Mesendoderm (in vitro differentiated cells): Measurements from ENCODE around the gene UBB.

ENCODE experiments used
- DNase-seq: peaks from one replicate; pipeline ENCODE4 v3.0.0; 2013
- H2AK5ac ChIP-seq: 2 replicates; pipeline ENCODE4 v1.6.1; 2013; ENCODE audit warnings: low read length, inconsistent platforms
- H2BK120ac ChIP-seq: 2 replicates; pipeline ENCODE4 v1.6.1; 2013; ENCODE audit warnings: low read depth, mild to moderate bottlenecking, low read length, moderate library complexity, mixed read lengths
- H2BK15ac ChIP-seq: replicated peaks from 2 replicates; pipeline ENCODE4 v1.6.1; 2013; ENCODE audit warnings: low read depth, mild to moderate bottlenecking, moderate library complexity
- H2BK5ac ChIP-seq: 2 replicates; pipeline ENCODE4 v1.6.1; 2013; ENCODE audit warnings: low read length, inconsistent platforms
- H3K18ac ChIP-seq: 2 replicates; pipeline ENCODE4 v1.6.1; 2013; ENCODE audit warnings: mild to moderate bottlenecking, low read length, mixed read lengths
- H3K23ac ChIP-seq: one replicate; pipeline ENCODE4 v1.6.1; 2013; ENCODE audit warnings: low read length
- H3K27ac ChIP-seq: 2 replicates; pipeline ENCODE4 v1.5.1; 2013; ENCODE audit warnings: low read depth, mild to moderate bottlenecking, inconsistent platforms, low read length, moderate library complexity
- H3K27me3 ChIP-seq: 2 replicates; pipeline ENCODE4 v1.6.1; 2013; ENCODE audit warnings: low read length, control low read depth, mild to moderate bottlenecking, inconsistent platforms; ENCODE audit not compliant: insufficient read depth, poor library complexity
- H3K36me3 ChIP-seq: 2 replicates; pipeline ENCODE4 v1.6.1; 2013; ENCODE audit warnings: low read length, inconsistent platforms; ENCODE audit not compliant: control insufficient read depth, insufficient read depth
- H3K4ac ChIP-seq: one replicate; pipeline ENCODE4 v1.6.1; 2013; ENCODE audit warnings: low read depth, mild to moderate bottlenecking, low read length, moderate library complexity
- H3K4me1 ChIP-seq: 2 replicates; pipeline ENCODE4 v1.6.1; 2013; ENCODE audit warnings: low read depth, low read length, inconsistent platforms; ENCODE audit not compliant: control insufficient read depth
- H3K4me2 ChIP-seq: 2 replicates; pipeline ENCODE4 v1.6.1; 2013; ENCODE audit warnings: low read length
- H3K4me3 ChIP-seq: 2 replicates; pipeline ENCODE4 v1.5.1; 2013; ENCODE audit warnings: mild to moderate bottlenecking, low read length
- H3K56ac ChIP-seq: one replicate; pipeline ENCODE4 v1.6.1; 2013; ENCODE audit warnings: low read length
- H3K79me1 ChIP-seq: 2 replicates; pipeline ENCODE4 v1.6.1; 2013; ENCODE audit warnings: low read length, inconsistent platforms
- H3K79me2 ChIP-seq: 2 replicates; pipeline ENCODE4 v1.6.1; 2013; ENCODE audit warnings: mild to moderate bottlenecking, low read length; ENCODE audit not compliant: control insufficient read depth, insufficient read depth
- H3K9ac ChIP-seq: 2 replicates; pipeline ENCODE4 v1.6.1; 2013; ENCODE audit warnings: low read length, inconsistent platforms
- H4K5ac ChIP-seq: one replicate; pipeline ENCODE4 v1.6.1; 2013; ENCODE audit warnings: low read length
- H4K8ac ChIP-seq: one replicate; pipeline ENCODE4 v1.6.1; 2013; ENCODE audit warnings: low read depth, mild to moderate bottlenecking, control low read depth, low read length, moderate library complexity
- WGBS: extraction: QIAGEN DNeasy Blood & Tissue Kit; methylation state at CpG from one replicate; pipeline ENCODE4 v1.1.7; 2013; ENCODE audit warnings: low lambda C conversion rate, missing lambda C conversion rate; ENCODE audit not compliant: insufficient coverage; ENCODE audit errors: extremely low coverage; 5-methylcytosine and 5-hydroxymethylcytosine counted together

UBB gene

GRCh38 chr17:16417399-16417798 lies 36.5 kb downstream of the UBB start:
- no peak overlapping the region for H2BK5ac ChIP-seq
- DNase-seq: no peak
- H3K36me3 ChIP-seq: no peaks in the 10 kb centered on the region
- H3K27ac ChIP-seq: no peak overlapping the region
- no peak overlapping the region for H2BK15ac ChIP-seq
- H3K4me3 ChIP-seq: no peak overlapping the region
- H3K9ac ChIP-seq: no peak overlapping the region
- no peaks in the 10 kb centered on the region for H3K79me1 ChIP-seq
- H3K79me2 ChIP-seq: no peaks in the 10 kb centered on the region
- H3K4me2 ChIP-seq: no peak overlapping the region
- H3K27me3 ChIP-seq: no peaks in the 10 kb centered on the region
- no peak overlapping the region for H3K18ac ChIP-seq
- no peak overlapping the region for H2AK5ac ChIP-seq
- no CpG with 5 or more reads among the region's 7 CpGs for WGBS
- no peak overlapping the region for H2BK120ac ChIP-seq
- H3K4ac ChIP-seq: no peak overlapping the region
- no peak overlapping the region for H3K23ac ChIP-seq
- H4K5ac ChIP-seq: no peak overlapping the region
- no peak overlapping the region for H4K8ac ChIP-seq
- H3K56ac ChIP-seq: no peak overlapping the region
- H3K4me1 ChIP-seq: no peaks in the 10 kb centered on the region

GRCh38 chr17:16417896-16418684 lies 37.2 kb downstream of the UBB start:
- no CpG with 5 or more reads among the region's 7 CpGs for WGBS
- Histone ChIP-seq H2BK120ac (no peak overlapping the region), H3K56ac (peak overlapping the region; percentile 27), H3K79me1 (no peaks in the 10 kb centered on the region), H3K4me2 (no peak overlapping the region), H3K4me3 (no peak overlapping the region), H2BK5ac (no peak overlapping the region), H3K27me3 (no peaks in the 10 kb centered on the region), H3K4me1 (no peaks in the 10 kb centered on the region), H3K79me2 (no peaks in the 10 kb centered on the region), H2BK15ac (no peak overlapping the region), H3K23ac (no peak overlapping the region), H3K18ac (no peak overlapping the region), H3K9ac (no peak overlapping the region), H2AK5ac (no peak overlapping the region), H4K8ac (no peak overlapping the region), H4K5ac (no peak overlapping the region), H3K27ac (no peak overlapping the region), H3K4ac (no peak overlapping the region), H3K36me3 (no peaks in the 10 kb centered on the region)
- no peak for DNase-seq

GRCh38 chr17:16418685-16419068 lies 37.8 kb downstream of the UBB start:
- no peak overlapping the region for H3K18ac ChIP-seq
- no peak overlapping the region for H3K56ac ChIP-seq
- no peaks in the 10 kb centered on the region for H3K27me3 ChIP-seq
- no peaks in the 10 kb centered on the region for H3K79me1 ChIP-seq
- no peak for DNase-seq
- no peaks in the 10 kb centered on the region for H3K4me1 ChIP-seq
- no CpG with 5 or more reads among the region's 2 CpGs for WGBS
- no peak overlapping the region for H4K5ac ChIP-seq
- H3K4me2 ChIP-seq: no peak overlapping the region
- no peak overlapping the region for H3K4ac ChIP-seq
- H4K8ac ChIP-seq: no peak overlapping the region
- no peak overlapping the region for H3K23ac ChIP-seq
- no peak overlapping the region for H2BK15ac ChIP-seq
- no peak overlapping the region for H2AK5ac ChIP-seq
- no peaks in the 10 kb centered on the region for H3K36me3 ChIP-seq
- no peak overlapping the region for H3K27ac ChIP-seq
- no peak overlapping the region for H3K9ac ChIP-seq
- no peaks in the 10 kb centered on the region for H3K79me2 ChIP-seq
- no peak overlapping the region for H3K4me3 ChIP-seq
- no peak overlapping the region for H2BK120ac ChIP-seq
- H2BK5ac ChIP-seq: no peak overlapping the region

GRCh38 chr17:16419074-16419928 lies 38.4 kb downstream of the UBB start:
- H3K79me2 ChIP-seq: no peaks in the 10 kb centered on the region
- H3K79me1 ChIP-seq: no peaks in the 10 kb centered on the region
- H3K4me3 ChIP-seq: no peak overlapping the region
- DNase-seq: peak; percentile 82
- no peak overlapping the region for H2BK120ac ChIP-seq
- peak overlapping the region; percentile 17 for H3K9ac ChIP-seq
- H3K4me1 ChIP-seq: no peaks in the 10 kb centered on the region
- no peak overlapping the region for H3K27ac ChIP-seq
- no peak overlapping the region for H4K5ac ChIP-seq
- H4K8ac ChIP-seq: no peak overlapping the region
- no peak overlapping the region for H3K4me2 ChIP-seq
- no peak overlapping the region for H3K18ac ChIP-seq
- no peak overlapping the region for H2AK5ac ChIP-seq
- peak overlapping the region; percentile 67 for H3K56ac ChIP-seq
- H3K4ac ChIP-seq: no peak overlapping the region
- no peaks in the 10 kb centered on the region for H3K36me3 ChIP-seq
- H3K23ac ChIP-seq: no peak overlapping the region
- H3K27me3 ChIP-seq: no peaks in the 10 kb centered on the region
- no CpG with 5 or more reads among the region's 8 CpGs for WGBS
- H2BK5ac ChIP-seq: no peak overlapping the region
- H2BK15ac ChIP-seq: no peak overlapping the region

GRCh38 chr17:16419929-16420271 lies 39.0 kb downstream of the UBB start:
- whole genome bisulfite sequencing: no CpG with 5 or more reads among the region's 10 CpGs
- DNase-seq: no peak
- H3K4me1 ChIP-seq: no peaks in the 10 kb centered on the region

More at GRCh38 chr17:16419929-16420271, 39.0 kb downstream of the UBB start:
- no peak overlapping the region for H3K9ac ChIP-seq
- no peak overlapping the region for H3K4me2 ChIP-seq
- no peaks in the 10 kb centered on the region for H3K79me1 ChIP-seq
- H3K36me3 ChIP-seq: no peaks in the 10 kb centered on the region
- no peak overlapping the region for H4K8ac ChIP-seq
- no peak overlapping the region for H2BK15ac ChIP-seq
- H4K5ac ChIP-seq: no peak overlapping the region
- peak overlapping the region; percentile 7 for H3K56ac ChIP-seq
- no peak overlapping the region for H2AK5ac ChIP-seq
- H3K4me3 ChIP-seq: no peak overlapping the region
- no peaks in the 10 kb centered on the region for H3K79me2 ChIP-seq
- no peak overlapping the region for H3K18ac ChIP-seq
- no peak overlapping the region for H3K4ac ChIP-seq
- no peak overlapping the region for H2BK120ac ChIP-seq
- H2BK5ac ChIP-seq: no peak overlapping the region
- H3K27ac ChIP-seq: no peak overlapping the region
- H3K27me3 ChIP-seq: no peaks in the 10 kb centered on the region
- H3K23ac ChIP-seq: no peak overlapping the region
